EH (cell line): ENCODE results near the gene STRBP.
"Not testable (repeated sequence)": the region's sequence is repeated elsewhere in the genome, so short reads cannot be mapped to it uniquely, and the experiment has no call there.

Experiments
- DNase-seq: peaks from one replicate; pipeline ENCODE4 v3.0.0-alpha.2; 2015; ENCODE audit warnings: low read depth

Gene STRBP

GRCh38 chr9:123283048-123283408 is 14.6 kb upstream of the STRBP start:
- no peak for DNase-seq

- DNase-seq: peak; percentile 9
Observed at GRCh38 chr9:123282362-123283047, 14.1 kb upstream of the STRBP start.

DNA sequence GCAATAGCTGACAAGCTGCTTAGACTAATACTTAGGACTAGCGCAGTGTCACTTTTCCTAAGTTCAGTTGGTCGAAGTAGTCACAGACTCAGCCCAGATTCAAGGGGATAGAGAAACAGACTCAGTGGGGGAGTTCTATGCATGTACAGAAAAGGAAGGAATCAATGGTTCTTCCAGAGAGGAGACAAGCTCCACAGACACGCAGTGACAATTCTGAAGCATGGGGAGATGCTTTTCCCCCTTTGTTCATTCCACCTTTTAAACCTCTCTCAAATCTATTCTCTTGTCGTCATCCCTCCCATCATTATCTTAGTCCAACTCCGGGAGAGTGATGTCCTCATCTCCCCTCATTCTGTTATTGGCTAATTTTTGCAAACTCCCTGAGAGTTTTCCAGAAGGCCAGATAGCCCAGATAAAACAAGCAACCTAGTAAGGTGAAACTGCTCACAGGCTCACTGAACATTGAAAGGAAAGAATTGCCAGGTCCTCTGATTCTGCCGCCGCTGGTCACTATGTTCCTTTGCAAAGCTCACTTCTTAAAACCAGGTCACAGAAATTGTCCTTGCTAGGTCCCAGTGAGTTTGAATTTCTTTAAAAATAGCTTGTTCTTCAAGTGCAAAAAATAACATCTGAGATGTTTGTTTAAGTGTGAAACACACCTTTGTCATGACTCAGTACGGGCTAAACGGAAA is 13.4 kb upstream of the STRBP start:
- no peak for DNase-seq

DNA sequence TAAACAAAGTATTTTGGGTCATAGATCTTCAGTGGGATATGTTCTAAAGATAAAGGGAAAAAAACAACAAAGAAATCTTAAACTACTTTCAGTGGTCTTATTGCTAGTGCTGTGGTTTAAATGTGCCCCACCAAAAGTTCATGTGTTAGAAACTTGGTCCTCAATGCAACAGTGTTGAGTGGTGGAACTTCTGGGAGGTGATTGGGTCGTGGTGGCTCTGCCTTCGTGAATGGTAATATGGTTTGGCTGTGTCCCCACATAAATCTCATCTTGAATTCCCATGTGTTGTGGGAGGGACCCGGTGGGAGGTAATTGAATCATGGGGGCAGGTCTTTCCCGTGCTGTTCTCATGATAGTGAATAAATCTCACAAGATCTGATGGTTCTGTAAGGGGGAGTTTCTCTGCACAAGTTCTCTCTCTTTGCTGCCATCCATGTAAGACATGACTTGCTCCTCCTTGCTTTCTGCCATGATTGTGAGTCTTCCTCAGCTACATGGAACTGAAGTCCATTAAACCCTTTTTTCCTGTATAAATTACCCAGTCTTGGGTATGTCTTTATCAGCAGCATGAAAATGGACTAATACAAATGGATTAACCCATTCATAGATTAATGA is 10.6 kb upstream of the STRBP start:
- DNase-seq: not testable (repeated sequence)

GRCh38 chr9:123278361-123278760 is 10.0 kb upstream of the STRBP start:
- DNase-seq: no peak

DNA sequence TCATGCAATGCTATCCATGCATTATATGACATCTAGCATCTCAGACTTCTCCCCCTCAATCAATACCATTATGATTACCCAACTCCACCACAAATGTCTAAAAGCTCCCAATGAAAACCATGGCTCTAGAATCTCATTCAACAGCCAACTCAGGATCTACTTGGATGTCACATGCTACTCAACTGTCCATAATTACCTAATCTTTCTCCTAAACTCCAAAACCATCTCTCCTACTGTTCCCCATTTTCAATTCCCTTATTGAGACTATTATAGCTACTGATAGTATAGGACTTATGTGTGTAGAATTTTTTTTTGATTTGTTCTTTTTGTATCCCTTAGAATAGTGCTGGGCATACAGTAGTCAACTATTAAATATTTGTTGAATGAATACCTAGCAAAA is 8.2 kb upstream of the STRBP start:
- no peak for DNase-seq

DNA sequence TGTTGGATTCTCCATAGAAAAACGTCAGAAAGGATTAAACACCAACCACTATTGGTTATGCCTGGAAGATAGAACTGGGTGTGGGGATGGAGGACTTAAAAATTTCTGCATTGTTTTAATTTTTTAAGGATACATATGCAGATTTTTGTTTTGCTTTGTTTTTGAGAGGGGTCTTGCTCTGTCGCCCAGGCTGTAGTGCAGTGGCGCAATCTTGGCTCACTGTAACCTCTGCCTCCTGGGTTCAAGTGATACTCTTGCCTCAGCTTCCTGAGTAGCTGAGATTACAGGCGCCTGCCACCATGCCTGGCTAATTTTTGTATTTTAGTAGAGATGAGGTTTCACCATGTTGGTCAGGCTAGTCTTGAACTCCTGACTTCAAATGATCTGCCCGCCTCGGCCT is 2.7 kb upstream of the STRBP start:
- DNase-seq: not testable (repeated sequence)

- DNase-seq: no peak
Observed at GRCh38 chr9:123269281-123269680, 895 bp upstream of the STRBP start.

- no peak for DNase-seq
Observed at GRCh38 chr9:123268199-123268464, 254 bp downstream of the STRBP start.

DNA sequence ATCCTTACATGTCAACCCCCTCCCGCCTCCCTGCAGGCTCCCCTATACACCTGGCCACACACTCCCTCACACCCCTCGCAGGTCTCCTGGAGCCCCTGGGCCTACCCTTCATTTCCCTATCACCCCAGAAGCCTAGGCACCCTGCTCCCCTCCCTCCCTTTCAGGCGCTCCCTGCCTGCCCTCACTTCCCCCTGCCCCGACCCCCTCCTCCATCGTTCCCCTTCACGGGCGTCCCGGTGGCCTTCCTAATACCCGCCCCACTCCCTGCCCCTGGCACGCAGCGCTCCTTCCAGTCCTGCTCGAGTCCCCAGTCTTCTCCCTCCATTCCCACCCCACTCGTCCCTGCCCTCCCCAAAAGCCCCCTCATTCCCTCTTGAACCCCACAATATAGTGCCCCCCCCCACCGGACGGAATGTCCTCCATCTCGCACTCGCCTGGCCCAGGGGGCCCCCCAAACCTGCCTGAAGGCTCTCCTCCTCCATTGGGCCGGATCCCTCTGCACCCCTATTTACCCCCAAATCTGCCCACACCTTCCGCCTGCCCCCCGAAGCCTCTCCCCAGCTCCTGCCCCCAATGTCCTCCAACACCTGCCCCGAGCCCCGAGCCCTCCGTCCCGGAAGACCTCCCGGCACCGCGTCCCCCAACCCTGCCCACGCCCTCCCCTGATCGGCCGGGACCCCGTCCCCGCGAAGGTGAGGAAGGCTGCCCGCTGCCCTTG is 746 bp downstream of the STRBP start:
- no peak for DNase-seq

- DNase-seq: no peak
Observed at GRCh38 chr9:123266655-123267399, 1.6 kb downstream of the STRBP start.

- no peak for DNase-seq
Observed at GRCh38 chr9:123265833-123266232, 2.6 kb downstream of the STRBP start.

GRCh38 chr9:123263227-123263626 is 5.2 kb downstream of the STRBP start:
- DNase-seq: no peak

DNA sequence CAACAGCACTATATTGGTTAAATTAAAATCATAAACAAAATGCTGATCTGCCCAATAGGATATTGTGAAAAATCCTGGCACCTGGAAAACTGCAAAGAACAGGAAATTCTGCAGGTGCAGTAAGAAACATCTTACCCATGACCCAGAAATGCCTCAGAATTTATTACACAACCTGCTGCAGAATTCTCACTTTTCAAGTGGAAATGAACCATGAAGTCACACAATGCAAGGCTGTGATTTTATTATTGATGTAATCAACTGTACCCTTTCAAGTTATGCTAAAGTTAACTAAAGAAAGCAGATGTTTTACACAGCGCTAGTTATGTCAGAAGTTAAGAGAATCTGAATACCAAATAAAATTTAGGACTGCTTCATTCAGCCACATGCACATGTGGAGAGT is 6.0 kb downstream of the STRBP start:
- no peak for DNase-seq

- DNase-seq: no peak
Observed at GRCh38 chr9:123261006-123261677, 7.2 kb downstream of the STRBP start.

- DNase-seq: no peak
Observed at GRCh38 chr9:123260340-123260739, 8.0 kb downstream of the STRBP start.

DNA sequence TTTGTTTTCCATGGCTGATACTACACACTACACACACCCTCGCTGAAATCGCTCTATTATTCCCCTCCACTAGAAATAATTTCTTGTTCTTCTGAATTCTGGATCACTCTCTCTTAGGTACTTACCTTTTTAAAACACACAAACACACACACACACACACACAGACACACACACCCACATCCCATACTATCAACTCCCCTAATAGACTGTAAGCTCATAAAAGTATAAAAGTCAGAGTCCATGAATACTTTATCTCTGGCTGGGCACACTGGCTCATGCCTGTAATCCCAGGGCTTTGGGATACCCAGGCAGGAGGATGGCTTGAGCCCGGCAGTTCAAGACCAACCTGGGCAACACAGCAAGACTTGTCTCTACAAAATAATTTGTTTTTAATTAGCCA is 11.1 kb downstream of the STRBP start:
- DNase-seq: no peak

DNA sequence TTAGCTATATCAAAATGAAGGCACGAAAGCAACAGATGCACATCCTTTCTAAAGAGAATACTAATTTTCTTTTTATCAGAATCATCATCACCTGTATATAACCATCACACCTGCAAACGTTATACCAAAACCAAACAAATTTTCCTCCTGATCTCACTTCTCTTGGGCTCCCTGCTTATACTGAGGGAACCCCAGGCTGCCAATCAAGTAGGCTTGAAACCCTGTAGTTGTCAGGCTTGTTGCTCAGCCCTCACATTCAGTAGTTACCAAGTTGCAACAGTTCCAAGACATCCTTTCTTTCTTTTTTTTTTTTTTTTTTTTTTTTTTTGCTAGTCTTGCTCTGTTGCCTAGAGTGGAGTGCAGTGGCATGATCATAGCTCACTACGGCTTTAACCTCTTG is 12.7 kb downstream of the STRBP start:
- no peak for DNase-seq

- DNase-seq: no peak
Observed at GRCh38 chr9:123253204-123253603, 15.2 kb downstream of the STRBP start.

- DNase-seq: no peak
Observed at GRCh38 chr9:123251741-123252140, 16.6 kb downstream of the STRBP start.

- DNase-seq: no peak
Observed at GRCh38 chr9:123251324-123251723, 17.1 kb downstream of the STRBP start.

- DNase-seq: no peak
Observed at GRCh38 chr9:123250504-123250903, 17.9 kb downstream of the STRBP start.
